ENCODE measurements around the gene IVNS1ABP.

IVNS1ABP gene

DNA sequence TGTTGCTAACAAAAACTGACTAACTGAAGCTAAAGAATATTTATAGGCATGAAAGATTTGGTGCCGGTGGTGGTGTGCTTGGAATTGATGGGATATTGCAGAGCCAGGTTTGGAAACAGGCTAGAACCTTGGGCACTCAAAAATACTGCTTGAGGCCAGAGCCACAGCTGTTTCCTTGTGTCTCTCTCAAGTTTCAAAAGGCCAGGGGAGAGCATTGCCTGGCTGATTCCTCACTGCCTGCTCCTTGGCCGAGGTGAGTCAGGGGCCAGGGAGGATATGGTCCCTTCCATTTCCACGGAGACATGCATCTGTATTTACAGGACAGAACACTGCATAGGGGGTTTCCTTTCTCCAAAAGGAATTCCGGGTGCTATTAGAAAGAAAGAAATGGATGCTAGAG is 36.1 kb upstream of the IVNS1ABP start:
- TF ChIP-seq, protein P1, sequence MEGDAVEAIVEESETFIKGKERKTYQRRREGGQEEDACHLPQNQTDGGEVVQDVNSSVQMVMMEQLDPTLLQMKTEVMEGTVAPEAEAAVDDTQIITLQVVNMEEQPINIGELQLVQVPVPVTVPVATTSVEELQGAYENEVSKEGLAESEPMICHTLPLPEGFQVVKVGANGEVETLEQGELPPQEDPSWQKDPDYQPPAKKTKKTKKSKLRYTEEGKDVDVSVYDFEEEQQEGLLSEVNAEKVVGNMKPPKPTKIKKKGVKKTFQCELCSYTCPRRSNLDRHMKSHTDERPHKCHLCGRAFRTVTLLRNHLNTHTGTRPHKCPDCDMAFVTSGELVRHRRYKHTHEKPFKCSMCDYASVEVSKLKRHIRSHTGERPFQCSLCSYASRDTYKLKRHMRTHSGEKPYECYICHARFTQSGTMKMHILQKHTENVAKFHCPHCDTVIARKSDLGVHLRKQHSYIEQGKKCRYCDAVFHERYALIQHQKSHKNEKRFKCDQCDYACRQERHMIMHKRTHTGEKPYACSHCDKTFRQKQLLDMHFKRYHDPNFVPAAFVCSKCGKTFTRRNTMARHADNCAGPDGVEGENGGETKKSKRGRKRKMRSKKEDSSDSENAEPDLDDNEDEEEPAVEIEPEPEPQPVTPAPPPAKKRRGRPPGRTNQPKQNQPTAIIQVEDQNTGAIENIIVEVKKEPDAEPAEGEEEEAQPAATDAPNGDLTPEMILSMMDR (IDR thresholded peaks at IDR 0.05; ENCODE audit: insufficient read depth, low read depth, low read length, missing control alignments): no peak
- no peak overlapping the region for H3K4me3 ChIP-seq (ENCODE audit: low read length)
- no peak for DNase-seq (ENCODE audit: low read depth)

DNA sequence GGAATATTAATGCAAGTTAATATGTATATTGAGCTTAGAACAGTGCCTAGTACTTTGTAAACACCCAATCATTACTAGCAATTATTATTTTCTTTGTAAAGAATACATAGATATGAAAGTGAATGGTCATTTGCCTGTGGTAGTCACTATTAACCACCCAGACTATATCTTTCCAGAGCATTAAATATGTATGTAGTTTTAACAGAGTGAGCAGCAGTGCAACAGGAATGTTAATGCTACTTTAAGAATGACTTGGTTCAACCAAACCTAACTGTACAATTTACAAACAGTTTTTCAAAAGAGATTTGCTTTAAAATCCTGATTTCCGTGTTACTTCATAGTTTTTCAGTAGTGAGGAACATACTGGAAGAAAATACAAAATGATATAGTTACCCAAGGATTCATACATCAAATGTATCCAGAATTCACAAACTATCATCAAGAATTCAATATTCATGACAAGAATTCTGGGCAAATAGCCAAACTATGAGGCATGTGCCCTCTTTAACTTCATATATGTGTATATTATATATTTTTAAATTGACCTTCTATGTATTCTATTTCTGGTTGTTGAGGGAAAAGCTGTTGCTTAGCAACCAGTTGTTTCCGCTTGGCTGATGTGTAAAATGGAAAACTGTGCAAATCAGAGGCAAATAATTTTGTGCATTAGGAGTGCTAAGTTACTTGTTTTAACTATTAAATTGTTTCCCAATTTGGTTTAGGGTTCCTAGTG is 34.9 kb upstream of the IVNS1ABP start:
- peak; percentile 44 for DNase-seq (ENCODE audit: low read depth)
- H3K4me3 ChIP-seq (ENCODE audit: low read length): no peak overlapping the region
- TF ChIP-seq, protein P1 (IDR thresholded peaks at IDR 0.05; ENCODE audit: insufficient read depth, low read depth, low read length, missing control alignments): no peak

DNA sequence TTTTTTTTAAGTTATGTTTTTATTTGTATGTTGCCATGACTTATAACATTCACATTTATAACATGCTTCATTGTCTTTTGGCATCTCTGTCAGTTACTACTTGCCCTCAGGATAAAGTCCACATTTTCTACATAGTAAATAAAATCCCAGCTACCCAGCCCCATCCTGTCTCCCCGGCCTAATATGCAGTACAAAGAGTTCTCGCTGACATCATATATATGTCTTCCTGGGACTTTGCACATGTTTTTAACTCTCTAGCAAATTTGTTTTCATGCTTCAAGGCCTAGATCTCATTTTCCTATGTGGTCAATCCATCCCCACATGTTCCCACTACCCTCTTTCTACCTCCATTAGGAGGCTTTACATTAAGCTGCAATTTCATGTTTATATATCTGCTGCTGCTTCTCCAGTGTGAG is 33.0 kb upstream of the IVNS1ABP start:
- DNase-seq (ENCODE audit: low read depth): peak; percentile 6
- TF ChIP-seq, protein P1 (IDR thresholded peaks at IDR 0.05; ENCODE audit: insufficient read depth, low read depth, low read length, missing control alignments): no peak
- no peak overlapping the region for H3K4me3 ChIP-seq (ENCODE audit: low read length)

DNA sequence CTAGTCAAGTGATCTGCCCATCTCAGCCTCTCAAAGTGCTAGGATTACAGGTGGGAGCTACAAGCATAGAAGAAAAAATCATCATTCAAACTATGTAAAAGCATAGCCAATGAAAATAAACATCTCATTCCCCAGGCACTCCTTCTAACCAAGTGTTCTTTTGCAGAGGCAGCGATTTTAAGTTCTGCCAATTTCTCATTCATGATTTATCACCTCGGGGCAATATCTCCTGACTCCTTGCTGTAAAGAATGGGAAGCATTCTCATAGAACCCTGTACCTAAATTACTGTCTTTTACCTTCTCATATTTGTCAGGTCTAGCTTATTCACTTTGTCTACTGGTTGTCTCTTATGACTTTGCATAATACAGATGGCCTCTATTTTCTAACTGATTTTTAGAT is 32.5 kb upstream of the IVNS1ABP start:
- H3K4me3 ChIP-seq (ENCODE audit: low read length): no peak overlapping the region
- peak; percentile 42 for DNase-seq (ENCODE audit: low read depth)
- TF ChIP-seq, protein P1 (IDR thresholded peaks at IDR 0.05; ENCODE audit: insufficient read depth, low read depth, low read length, missing control alignments): no peak

DNA sequence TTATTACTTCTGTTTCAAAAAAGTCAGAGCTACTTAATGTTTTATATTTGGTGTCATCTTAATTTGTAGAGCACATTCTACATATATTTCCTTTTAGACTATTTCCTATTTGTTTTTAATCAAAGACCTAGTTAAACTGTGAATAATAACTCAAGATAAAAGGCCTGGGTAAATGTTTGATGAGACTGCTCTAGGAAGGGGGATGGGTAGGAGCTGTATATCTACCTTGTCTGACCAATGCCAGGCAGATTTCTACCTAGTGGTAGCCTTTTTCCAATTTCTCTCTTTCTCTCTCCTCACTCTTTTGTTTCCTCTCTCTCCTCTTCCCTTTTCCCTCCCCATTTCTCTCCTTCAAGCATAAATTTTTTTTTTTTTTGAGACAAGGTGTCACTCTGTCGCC is 31.9 kb upstream of the IVNS1ABP start:
- TF ChIP-seq, protein P1 (IDR thresholded peaks at IDR 0.05; ENCODE audit: insufficient read depth, low read depth, low read length, missing control alignments): no peak
- no peak overlapping the region for H3K4me3 ChIP-seq (ENCODE audit: low read length)
- DNase-seq (ENCODE audit: low read depth): no peak

DNA sequence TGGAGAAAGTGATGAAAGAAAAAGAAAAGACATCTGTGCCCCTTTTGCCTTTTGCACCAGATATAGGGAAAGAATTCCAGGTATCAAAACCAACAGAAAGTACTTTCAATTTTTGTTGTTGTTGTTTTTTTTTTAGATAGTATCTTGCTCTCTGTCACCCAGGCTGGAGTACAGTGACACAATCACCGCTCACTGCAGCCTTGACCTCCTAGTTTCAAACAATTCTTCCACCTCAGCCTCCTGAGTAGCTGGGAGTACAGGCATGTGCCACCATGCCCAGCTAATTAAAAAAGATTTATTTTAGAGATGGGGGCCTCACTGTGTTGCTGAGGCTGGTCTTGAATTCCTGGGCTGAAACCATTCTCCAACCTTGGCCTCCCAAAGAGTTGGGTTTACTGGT is 31.3 kb upstream of the IVNS1ABP start:
- TF ChIP-seq, protein P1 (IDR thresholded peaks at IDR 0.05; ENCODE audit: insufficient read depth, low read depth, low read length, missing control alignments): no peak
- no peak overlapping the region for H3K4me3 ChIP-seq (ENCODE audit: low read length)
- no peak for DNase-seq (ENCODE audit: low read depth)

All from epithelial cell of esophagus (primary cell).